ENCODE data around the gene SCAPER.

The SCAPER gene

DNA sequence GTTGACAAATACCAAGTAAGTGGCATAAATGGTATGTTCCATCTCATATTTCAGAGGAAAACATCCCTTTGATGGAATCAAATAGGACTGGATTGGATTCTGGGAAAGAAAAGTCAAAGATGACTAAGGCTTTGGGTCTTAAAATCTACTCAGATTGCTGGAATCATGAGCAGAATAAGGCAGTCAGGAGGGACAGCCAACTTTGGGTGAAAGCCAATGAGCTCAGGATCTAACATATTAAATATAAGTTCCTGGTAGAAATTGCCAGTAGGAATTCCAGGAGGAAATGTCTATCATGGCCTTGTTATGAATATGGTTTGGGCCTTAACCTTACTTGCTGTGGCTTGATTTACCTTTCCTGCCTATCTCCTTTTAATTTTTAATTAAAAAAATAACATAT lies 513.3 kb downstream of the SCAPER start:
- DNase-seq, result no peak

- no peak for DNase-seq
Observed at GRCh38 chr15:76391309-76391708, 513.8 kb downstream of the SCAPER start.

- DNase-seq, result no peak
Observed at GRCh38 chr15:76390571-76390970, 514.6 kb downstream of the SCAPER start.

DNA sequence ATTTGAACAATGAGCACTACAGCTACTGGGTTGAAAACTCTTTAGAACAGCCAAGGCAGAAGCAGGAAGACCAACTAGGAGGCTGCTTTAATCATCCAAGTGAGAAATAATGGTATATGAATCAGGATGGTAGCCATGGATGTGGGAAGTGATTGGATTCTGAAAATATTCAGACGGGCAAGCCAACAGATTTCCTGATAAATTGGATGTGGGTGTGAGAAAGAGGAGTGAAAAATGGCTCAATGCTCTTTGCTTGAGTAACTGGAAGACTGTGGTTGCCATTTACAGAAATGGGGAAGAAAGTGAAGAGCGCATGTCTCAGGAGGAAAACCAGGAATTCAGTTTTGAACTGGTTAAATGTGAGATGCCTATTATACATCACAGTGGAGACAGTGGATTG lies 518.2 kb downstream of the SCAPER start:
- DNase-seq, result no peak

DNA sequence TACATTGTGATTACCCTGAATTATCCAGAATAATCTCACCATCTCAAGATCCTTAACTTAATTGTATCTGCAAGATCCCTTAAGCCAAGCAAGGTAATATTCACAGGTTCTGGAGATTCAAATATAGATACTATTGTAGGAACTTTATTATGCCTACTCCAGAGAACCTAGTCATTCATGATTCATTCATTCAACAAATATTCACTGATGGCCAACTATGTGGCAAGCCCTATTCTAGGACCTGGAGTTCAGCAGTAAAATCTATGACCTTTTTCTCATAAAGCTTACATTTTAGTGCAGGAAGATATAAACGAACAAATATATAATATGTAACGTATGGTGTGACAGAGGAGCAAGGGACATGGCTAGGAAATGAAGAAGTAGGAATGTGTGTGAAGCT lies 519.0 kb downstream of the SCAPER start:
- no peak for DNase-seq

- no peak for DNase-seq
Observed at GRCh38 chr15:76384409-76384808, 520.7 kb downstream of the SCAPER start.

DNA sequence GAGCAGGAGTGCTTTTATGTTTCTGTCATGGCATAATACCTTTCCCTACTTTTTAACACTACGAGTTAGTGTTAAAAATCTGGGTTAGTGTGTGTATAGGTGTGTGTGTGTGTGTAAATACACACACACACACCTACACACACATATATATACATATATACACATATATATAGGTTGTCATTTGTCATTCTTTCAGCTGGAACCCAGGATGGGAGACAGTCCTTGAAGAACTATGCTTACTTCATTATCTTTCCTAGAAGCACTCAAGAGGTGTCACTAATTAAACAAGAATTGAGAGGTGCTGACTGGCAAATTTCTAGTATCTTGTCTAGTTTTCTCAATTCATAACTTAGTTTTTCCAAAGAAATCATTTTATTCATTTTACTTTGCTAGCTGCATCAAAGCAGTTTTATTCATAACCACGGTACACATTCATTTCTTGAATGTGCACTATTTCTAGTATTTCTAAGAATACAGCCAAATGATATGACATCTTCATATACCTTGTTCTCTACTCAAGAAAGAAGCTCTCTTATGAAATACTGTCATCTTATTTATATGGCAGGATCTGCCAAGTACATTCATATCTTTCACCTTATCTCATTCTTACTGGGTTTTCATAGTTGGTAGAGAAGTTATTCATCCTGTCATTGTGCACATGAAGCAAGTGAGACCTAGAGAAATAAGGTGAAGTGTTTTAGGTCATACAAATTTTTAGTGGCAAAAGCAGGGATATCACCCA lies 522.0 kb downstream of the SCAPER start:
- no peak for DNase-seq

DNA sequence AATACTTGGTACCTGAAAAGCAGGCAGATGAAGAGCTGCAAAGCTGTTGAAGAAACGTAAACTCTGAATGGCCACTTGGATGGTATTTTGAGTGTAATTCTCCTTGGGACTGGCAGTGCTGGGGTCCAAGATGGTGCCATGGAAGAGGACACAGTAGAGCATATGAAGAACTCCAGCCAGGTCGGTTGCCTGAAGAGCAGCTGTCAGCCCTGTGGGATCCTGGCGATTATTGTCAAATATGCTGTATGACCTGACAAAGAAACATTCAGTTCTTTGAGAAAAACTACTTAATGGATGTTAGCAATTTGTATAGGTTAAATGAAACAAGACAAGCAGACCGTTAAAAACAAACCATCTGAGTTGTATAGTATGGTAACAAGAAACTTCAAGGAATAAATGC lies 523.8 kb downstream of the SCAPER start:
- DNase-seq, result no peak

GRCh38 chr15:76380249-76380648 lies 524.9 kb downstream of the SCAPER start:
- no peak for DNase-seq

GRCh38 chr15:76378691-76379090 lies 526.4 kb downstream of the SCAPER start:
- no peak for DNase-seq

- DNase-seq, result no peak
Observed at GRCh38 chr15:76377751-76378150, 527.4 kb downstream of the SCAPER start.

GRCh38 chr15:76377217-76377616 lies 527.9 kb downstream of the SCAPER start:
- DNase-seq, result no peak

DNA sequence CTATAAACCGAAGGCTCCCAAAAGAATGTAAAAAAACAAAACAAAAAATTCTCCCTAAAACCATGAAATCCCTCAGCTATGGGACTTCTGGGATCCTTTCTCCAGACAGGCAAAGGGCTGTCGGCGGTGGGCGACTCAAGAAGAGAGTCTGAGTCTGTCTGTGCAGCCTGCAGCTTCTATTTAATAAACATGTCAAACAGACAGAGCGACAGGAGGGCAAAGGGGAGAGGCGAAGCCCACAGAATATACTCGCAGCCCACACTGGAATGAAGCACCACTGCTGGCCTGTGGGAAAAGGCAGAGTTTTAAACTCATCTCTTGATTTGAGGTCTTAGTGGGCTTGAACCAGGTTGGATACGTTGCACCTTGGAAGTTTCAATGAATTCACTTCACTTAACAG lies 528.3 kb downstream of the SCAPER start:
- DNase-seq, result no peak

DNA sequence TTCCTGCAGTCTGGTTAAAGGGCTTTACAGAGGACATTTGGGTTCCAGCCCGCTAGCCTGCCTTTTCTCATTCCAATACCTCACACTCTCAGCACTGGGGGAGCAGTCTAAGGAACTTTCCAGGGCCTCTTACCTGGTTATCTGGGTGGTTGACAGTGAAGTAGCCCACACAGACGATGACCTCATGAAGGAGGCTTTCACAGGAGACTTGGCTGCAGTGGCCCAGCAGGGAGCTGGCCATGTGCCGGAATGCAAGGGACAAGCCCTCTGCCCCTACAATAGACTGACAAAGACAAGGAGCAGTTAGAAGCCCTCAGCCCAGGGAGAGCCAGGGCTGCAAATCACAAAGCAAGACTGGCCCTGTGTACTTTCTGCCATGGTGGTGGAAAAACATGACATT lies 529.1 kb downstream of the SCAPER start:
- no peak for DNase-seq

DNA sequence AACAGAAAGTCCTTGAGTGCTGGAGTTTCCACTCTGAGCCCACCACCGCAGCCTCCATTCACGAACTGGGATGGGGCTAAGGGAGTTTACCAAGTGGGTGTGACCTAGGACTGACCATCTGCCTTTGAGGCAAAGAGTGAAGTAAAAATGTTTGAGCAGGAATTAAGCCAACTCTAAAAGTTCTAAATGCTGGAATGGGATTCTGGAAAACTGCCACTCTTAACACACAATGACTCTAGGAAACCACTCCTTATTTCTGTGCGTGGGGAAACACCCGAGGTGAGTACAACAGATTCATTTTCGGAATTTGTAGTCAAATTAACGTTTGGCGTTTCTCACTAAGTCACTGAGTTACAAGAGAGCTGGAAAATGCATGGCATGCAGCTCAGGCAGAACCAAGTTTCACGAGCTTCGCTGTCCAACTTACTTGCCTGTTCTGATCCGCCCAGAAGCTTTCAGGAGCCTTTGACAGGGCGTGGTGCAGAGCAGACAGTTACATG lies 537.0 kb downstream of the SCAPER start:
- no peak for DNase-seq

DNA sequence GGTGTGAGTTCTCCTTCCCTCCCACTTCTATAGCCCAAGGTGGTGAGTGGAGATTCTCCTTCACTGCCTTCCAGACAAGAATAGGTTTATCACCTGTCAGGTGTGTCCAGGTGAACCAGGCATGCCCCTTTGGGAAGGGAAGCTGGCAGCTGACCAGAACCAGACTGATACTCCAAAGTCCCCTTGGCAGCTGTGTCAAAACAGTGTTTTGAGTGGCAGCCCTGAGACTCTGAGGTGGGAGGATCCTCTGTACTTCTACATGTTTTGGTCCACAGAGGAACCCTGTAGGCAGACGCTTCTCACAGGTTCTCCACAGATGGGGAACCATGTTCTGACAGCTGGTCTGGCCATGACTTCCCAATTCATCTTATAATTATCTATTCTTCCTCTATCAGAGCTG lies 538.4 kb downstream of the SCAPER start:
- no peak for DNase-seq

DNA sequence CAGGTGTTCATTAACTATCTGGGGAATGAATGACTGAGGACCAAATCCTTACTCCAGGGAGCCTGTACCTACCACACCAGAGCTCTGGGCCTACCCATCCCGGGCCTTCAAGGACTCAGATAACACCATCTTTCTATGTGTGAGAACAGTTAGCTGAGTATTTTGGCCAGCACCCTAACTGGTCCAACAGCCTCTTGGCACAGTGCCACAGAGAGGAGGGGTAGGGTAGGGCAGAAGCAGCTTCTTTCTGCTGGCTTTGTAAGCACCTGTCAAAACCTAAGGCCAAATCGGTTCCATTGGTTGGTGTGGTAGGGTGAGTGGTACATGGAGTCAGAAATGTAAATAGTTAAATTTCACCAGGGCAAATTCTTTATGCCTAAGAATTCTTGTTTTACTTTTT lies 541.9 kb downstream of the SCAPER start:
- no peak for DNase-seq

GRCh38 chr15:76360416-76360815 lies 544.7 kb downstream of the SCAPER start:
- no peak for DNase-seq

- DNase-seq, result no peak
Observed at GRCh38 chr15:76359152-76359551, 546.0 kb downstream of the SCAPER start.

DNA sequence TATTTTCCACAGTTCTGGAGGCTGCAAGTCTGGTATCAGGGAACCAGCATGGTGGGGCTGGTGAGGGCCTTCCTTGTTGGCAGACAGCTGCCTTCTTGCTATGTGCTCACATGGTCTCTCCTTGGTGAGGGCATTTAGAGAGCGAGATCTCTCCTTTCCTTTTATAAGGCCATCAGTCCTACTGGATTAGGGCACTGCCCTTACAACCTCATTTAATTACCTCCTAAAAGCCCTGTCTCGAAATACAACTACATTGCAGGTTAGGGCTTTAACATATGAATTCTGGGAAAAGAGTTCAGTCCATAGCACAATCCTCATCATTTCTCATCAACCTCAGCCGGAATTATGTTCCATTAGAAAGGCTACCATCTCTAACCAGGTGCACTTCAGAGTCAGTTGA lies 546.7 kb downstream of the SCAPER start:
- DNase-seq, result no peak

GRCh38 chr15:76354823-76355440 lies 550.2 kb downstream of the SCAPER start:
- DNase-seq, result no peak

GRCh38 chr15:76353903-76354302 lies 551.2 kb downstream of the SCAPER start:
- no peak for DNase-seq

DNA sequence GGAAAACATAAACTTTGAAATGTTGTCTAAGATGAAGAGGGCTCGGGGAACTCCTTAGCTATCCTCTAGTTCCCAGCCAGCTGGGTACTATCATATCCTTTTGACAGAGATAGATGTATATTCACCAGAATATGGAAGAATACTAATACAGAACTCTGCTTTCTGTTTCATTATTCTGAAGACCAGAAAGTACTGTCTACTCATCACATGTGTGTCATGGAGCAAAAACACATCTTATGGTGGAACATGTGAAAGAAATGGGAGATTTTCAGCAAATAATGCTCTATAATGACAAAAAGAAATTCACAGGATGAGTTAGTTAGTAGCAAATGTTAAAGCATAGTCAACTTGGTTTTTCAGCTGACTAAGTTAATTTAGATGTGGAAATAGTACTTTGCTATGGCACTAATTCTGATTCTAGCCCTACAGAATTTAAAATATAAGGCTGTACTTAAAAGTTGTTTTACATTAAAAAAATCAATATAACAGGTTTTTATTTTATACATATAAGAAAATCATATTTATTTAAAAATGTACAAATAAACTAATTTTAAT lies 552.0 kb downstream of the SCAPER start:
- no peak for DNase-seq

DNA sequence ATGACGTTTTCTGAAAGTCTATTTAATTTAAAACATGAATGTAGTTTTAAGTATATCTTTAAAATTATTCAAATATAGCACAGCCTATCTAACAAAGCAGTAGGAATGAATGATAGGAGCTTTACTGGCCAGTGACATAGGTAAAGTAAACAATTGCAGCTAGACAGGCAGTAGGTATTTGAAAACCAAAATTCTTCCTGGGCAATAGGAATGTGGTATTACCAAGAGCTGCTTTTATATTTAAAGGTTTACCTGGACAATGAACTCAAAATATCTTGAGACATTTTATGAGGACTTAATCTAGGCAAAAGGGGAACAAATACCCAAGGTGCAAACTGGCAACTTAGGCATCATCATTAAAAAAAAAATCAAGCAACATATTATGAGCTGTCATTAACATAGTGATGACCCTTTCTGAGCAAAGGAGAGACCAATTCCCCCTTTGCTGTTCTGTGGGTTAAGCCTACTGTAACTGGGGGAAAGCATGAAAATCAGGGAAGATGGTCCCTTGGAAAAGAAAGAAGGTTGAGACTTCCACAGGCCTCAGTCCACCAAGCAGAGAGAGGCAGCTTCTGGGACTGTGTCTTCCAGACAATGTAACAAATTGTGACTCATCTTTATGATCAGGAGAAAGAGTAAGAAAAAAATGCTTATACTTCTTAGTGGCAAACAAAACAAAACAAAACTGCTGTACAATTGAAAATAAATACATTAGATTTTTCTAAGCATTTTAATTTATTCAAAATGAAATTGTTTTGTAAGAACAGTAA lies 555.7 kb downstream of the SCAPER start:
- no peak for DNase-seq
